Inferior parietal cortex (tissue), 1 donor: Measurements from ENCODE around the gene BFAR.
"Not testable (repeated sequence)": the region's sequence is repeated elsewhere in the genome, so short reads cannot be mapped to it uniquely, and the experiment has no call there.

ENCODE experiments used
- DNase-seq: peaks from one replicate; pipeline ENCODE4 v3.0.0-alpha.2; 2016; ENCODE audit errors: extremely low spot score

Gene BFAR

GRCh38 chr16:14636179-14636950 is 3.6 kb downstream of the BFAR start:
- not testable (repeated sequence) for DNase-seq

- DNase-seq, result not testable (repeated sequence)
Observed at GRCh38 chr16:14636951-14637240, 4.1 kb downstream of the BFAR start.

GRCh38 chr16:14640538-14640937 is 7.8 kb downstream of the BFAR start:
- no peak for DNase-seq

- no peak for DNase-seq
Observed at GRCh38 chr16:14641206-14641605, 8.5 kb downstream of the BFAR start.

GRCh38 chr16:14641926-14642325 is 9.2 kb downstream of the BFAR start:
- no peak for DNase-seq

- DNase-seq, result no peak
Observed at GRCh38 chr16:14649816-14650215, 17.1 kb downstream of the BFAR start.

GRCh38 chr16:14650629-14651028 is 17.9 kb downstream of the BFAR start:
- DNase-seq, result no peak

- no peak for DNase-seq
Observed at GRCh38 chr16:14652726-14653125, 20.0 kb downstream of the BFAR start.

- DNase-seq, result no peak
Observed at GRCh38 chr16:14658063-14658462, 25.3 kb downstream of the BFAR start.

GRCh38 chr16:14667347-14668266 is 34.9 kb downstream of the BFAR start:
- no peak for DNase-seq

GRCh38 chr16:14668556-14669223 is 35.9 kb downstream of the BFAR start:
- DNase-seq, result no peak

GRCh38 chr16:14669776-14670175 is 37.0 kb downstream of the BFAR start:
- no peak for DNase-seq

GRCh38 chr16:14672403-14672971 is 39.7 kb downstream of the BFAR start:
- DNase-seq, result no peak

GRCh38 chr16:14676633-14677032 is 43.9 kb downstream of the BFAR start:
- no peak for DNase-seq

- DNase-seq, result no peak
Observed at GRCh38 chr16:14677627-14678026, 44.9 kb downstream of the BFAR start.

- no peak for DNase-seq
Observed at GRCh38 chr16:14678748-14679497, 46.2 kb downstream of the BFAR start.

- DNase-seq, result not testable (repeated sequence)
Observed at GRCh38 chr16:14680396-14680795, 47.6 kb downstream of the BFAR start.

GRCh38 chr16:14681115-14681514 is 48.4 kb downstream of the BFAR start:
- no peak for DNase-seq

GRCh38 chr16:14682121-14682520 is 49.4 kb downstream of the BFAR start:
- no peak for DNase-seq

GRCh38 chr16:14685870-14686793 is 53.4 kb downstream of the BFAR start:
- DNase-seq, result not testable (repeated sequence)
